ENCODE measurements around the gene SRSF10. TPM values are rescaled to one million over a fixed set of nuclear protein-coding genes. Genes with fewer than 3 reads are reported as not detected.
"Not testable (repeated sequence)": the region's sequence is repeated elsewhere in the genome, so short reads cannot be mapped to it uniquely, and the experiment has no call there.

SRSF10 gene
- polyA plus RNA-seq, 3 donors: 66.6 to 76.2 (median 75.6) TPM

DNA sequence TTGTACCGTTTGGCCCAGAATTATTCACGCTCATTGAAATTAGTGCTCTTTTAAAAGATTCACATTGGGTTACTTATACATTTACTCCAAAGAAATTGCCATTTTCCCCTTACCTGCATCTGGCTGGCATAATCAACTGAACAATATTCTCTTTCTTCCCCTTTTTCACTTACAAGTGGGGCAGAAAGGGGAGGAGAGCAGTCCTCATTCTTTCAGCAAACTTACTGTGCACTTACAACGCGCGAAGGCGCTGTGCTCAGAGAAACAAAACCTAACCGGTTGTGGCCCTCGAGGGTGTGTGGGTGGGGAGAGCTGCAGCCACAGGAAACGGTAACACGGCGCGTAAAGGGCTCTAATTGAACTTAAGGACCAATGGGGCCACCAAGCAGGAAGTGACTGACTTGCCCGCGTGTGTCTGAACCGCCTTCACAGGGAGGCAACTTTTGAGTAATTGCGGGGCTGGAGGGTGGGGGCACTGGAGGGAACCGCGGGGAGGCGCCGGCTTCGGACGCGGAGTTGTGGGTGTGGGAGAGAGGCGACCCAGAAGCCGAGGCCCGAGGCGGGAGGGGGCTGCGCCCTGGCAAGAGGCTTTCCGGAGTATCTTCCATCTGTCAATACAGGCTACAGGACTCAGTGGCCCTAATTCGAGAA lies 21.2 kb downstream of the SRSF10 start:
- Histone ChIP-seq H3K9me3 (replicated peaks in 1 of 2; ENCODE audit: control insufficient read depth in 1 of 2, insufficient read depth in 1 of 2, low read length in 2 of 2) (no peaks in the 10 kb centered on the region), H4K20me1 (ENCODE audit: insufficient read depth, low read length) (peaks cover 7% of the 10 kb centered on the region), H3K4me1 (ENCODE audit: control insufficient read depth in 1 of 2, insufficient read depth in 2 of 2, low read length in 2 of 2) (peaks cover 39 to 58% of the 10 kb centered on the region in 2 donors), H3K79me2 (ENCODE audit: insufficient read depth, low read length) (peaks cover 35% of the 10 kb centered on the region), H2AFZ (ENCODE audit: insufficient read depth, low read depth, low read length, poor library complexity, severe bottlenecking) (peak overlapping the region; percentile 88), H3K27ac (ENCODE audit: low read depth in 1 of 2, low read length in 2 of 2) (peak overlapping the region; percentile 96 to 100), H3K4me3 (replicated peaks in 1 of 3; ENCODE audit: low read depth in 2 of 3, low read length in 3 of 3) (peak overlapping the region; percentile 86 to 99 (median 91)), H3K4me2 (replicated peaks; ENCODE audit: extremely low read depth, low read length, poor library complexity, severe bottlenecking) (peak overlapping the region; percentile 98), H3K9ac (ENCODE audit: insufficient read depth, low read length, poor library complexity, severe bottlenecking) (peak overlapping the region; percentile 100), H3K36me3 (replicated peaks in 1 of 2; ENCODE audit: control insufficient read depth in 1 of 2, insufficient read depth in 2 of 2, low read length in 2 of 2) (peaks cover 12 to 23% of the 10 kb centered on the region in 2 donors), H3K27me3 (ENCODE audit: control insufficient read depth in 2 of 2, insufficient read depth in 2 of 2, low read length in 2 of 2) (no peaks in the 10 kb centered on the region)
- H3K36me3 Mint-ChIP-seq: peaks cover 17 to 21% of the 10 kb centered on the region in 2 donors
- peak; percentile 95 to 96 (median 95) for DNase-seq
- TF ChIP-seq, protein P1, sequence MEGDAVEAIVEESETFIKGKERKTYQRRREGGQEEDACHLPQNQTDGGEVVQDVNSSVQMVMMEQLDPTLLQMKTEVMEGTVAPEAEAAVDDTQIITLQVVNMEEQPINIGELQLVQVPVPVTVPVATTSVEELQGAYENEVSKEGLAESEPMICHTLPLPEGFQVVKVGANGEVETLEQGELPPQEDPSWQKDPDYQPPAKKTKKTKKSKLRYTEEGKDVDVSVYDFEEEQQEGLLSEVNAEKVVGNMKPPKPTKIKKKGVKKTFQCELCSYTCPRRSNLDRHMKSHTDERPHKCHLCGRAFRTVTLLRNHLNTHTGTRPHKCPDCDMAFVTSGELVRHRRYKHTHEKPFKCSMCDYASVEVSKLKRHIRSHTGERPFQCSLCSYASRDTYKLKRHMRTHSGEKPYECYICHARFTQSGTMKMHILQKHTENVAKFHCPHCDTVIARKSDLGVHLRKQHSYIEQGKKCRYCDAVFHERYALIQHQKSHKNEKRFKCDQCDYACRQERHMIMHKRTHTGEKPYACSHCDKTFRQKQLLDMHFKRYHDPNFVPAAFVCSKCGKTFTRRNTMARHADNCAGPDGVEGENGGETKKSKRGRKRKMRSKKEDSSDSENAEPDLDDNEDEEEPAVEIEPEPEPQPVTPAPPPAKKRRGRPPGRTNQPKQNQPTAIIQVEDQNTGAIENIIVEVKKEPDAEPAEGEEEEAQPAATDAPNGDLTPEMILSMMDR (IDR thresholded peaks at IDR 0.05): no peak
- peak overlapping the region; percentile 83 to 99 for H3K4me3 Mint-ChIP-seq
- H3K4me1 Mint-ChIP-seq: peaks cover 53% of the 10 kb centered on the region
- no peaks in the 10 kb centered on the region for H3K27me3 Mint-ChIP-seq (ENCODE audit: low read depth in 3 of 3)
- under 1% methylated on average over 16 of the region's 30 CpGs for WGBS (ENCODE audit: insufficient coverage)
- intact Hi-C loops (cut with micrococcal nuclease): loop anchor here in 1 of 2 donors (5.0 kb wide), 1 partner anchor 42 kb away; no protein-coding TSS in a partner anchor
- H3K9me3 Mint-ChIP-seq: peaks cover 0 to 2% (median 0%) of the 10 kb centered on the region in 7 donors
- peak overlapping the region; percentile 99 to 100 (median 99) for H3K27ac Mint-ChIP-seq

DNA sequence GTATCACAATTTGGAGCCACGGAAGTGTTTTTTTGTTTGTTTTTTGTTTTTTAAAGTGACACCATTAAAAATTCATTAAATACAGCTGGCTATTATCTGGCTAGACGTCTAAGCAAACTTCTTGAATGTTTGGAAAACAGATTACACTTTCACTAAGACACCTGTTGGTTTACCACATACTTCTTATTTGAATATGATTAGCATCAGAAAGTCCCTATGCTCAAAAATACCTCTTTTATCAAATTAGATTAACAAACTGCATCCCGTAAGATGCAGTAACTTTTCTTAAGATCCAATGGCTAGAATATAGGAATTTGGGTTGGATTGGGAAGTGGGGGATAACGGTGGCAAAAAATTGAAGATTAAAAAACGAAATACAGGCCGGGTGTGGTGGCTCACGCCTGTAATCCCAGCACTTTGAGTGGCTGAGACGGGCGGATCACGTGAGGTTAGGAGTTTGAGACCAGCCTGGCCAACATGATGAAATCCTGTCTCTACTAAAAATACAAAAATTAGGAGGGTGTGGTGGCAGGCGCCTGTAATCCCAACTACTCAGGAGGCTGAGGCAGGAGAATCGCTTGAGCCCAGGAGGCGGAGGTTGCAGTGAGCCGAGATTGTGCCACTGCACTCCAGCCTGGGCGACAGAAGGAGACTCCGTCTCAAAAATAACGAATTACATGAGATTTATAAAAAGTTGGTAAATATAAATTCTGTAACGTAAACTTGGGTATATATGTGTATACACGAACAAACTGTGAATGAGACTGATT lies 21.9 kb downstream of the SRSF10 start:
- Mint-ChIP-seq H3K4me1 (peaks cover 49% of the 10 kb centered on the region), H3K27ac (peak overlapping the region; percentile 99 to 100 (median 99)), H3K4me3 (peak overlapping the region; percentile 83 to 99), H3K36me3 (peaks cover 11 to 14% of the 10 kb centered on the region in 2 donors)
- H3K27me3 ChIP-seq (ENCODE audit: control insufficient read depth in 2 of 2, insufficient read depth in 2 of 2, low read length in 2 of 2); H4K20me1 ChIP-seq (ENCODE audit: insufficient read depth, low read length); H3K27me3 Mint-ChIP-seq (ENCODE audit: low read depth in 3 of 3); H3K9me3 ChIP-seq (replicated peaks in 1 of 2; ENCODE audit: control insufficient read depth in 1 of 2, insufficient read depth in 1 of 2, low read length in 2 of 2); H3K9me3 Mint-ChIP-seq: not testable (repeated sequence)
- WGBS (ENCODE audit: insufficient coverage): 0% methylated on average over 4 of the region's 19 CpGs
- Histone ChIP-seq H3K4me3 (replicated peaks in 1 of 3; ENCODE audit: low read depth in 2 of 3, low read length in 3 of 3) (peak overlapping the region; percentile 86 to 99 (median 91)), H2AFZ (ENCODE audit: insufficient read depth, low read depth, low read length, poor library complexity, severe bottlenecking) (peak overlapping the region; percentile 88), H3K27ac (ENCODE audit: low read depth in 1 of 2, low read length in 2 of 2) (peak overlapping the region; percentile 96 to 100), H3K4me2 (replicated peaks; ENCODE audit: extremely low read depth, low read length, poor library complexity, severe bottlenecking) (peak overlapping the region; percentile 98), H3K4me1 (ENCODE audit: control insufficient read depth in 1 of 2, insufficient read depth in 2 of 2, low read length in 2 of 2) (peaks cover 38 to 52% of the 10 kb centered on the region in 2 donors), H3K9ac (ENCODE audit: insufficient read depth, low read length, poor library complexity, severe bottlenecking) (peak overlapping the region; percentile 100), H3K79me2 (ENCODE audit: insufficient read depth, low read length) (peaks cover 28% of the 10 kb centered on the region), H3K36me3 (replicated peaks in 1 of 2; ENCODE audit: control insufficient read depth in 1 of 2, insufficient read depth in 2 of 2, low read length in 2 of 2) (peaks cover 7 to 16% of the 10 kb centered on the region in 2 donors)
- peak in 2 of 3 donors; percentile 20 to 41 for DNase-seq
- intact Hi-C loops (cut with micrococcal nuclease): loop anchor here in 1 of 2 donors (5.0 kb wide), 1 partner anchor 41 kb away; no protein-coding TSS in a partner anchor
